HAP-1 (cell line): ENCODE results near the gene PADI2.

ENCODE experiments used
- DNase-seq, 2 experiments: peaks; one replicate each; pipeline ENCODE4 v3.0.0-alpha.2; 2016 to 2020; ENCODE audit warnings: low spot score in 2 of 2
- H3K27me3 ChIP-seq: fragments of 250-450 bp; sonication (Bioruptor Pico); 2 replicates; pipeline ENCODE4 v1.5.1; 2020; ENCODE audit warnings: low read depth, mild to moderate bottlenecking, moderate library complexity
- H3K36me3 ChIP-seq: fragments of 250-450 bp; sonication (Bioruptor Pico); replicated peaks from 2 replicates; pipeline ENCODE4 v1.5.1; 2020; ENCODE audit warnings: mild to moderate bottlenecking
- H3K4me1 ChIP-seq: fragments of 250-450 bp; sonication (Bioruptor Pico); 2 replicates; pipeline ENCODE4 v1.5.1; 2020; ENCODE audit warnings: mild to moderate bottlenecking
- H3K4me3 ChIP-seq: fragments of 250-450 bp; sonication (Bioruptor Pico); 2 replicates; pipeline ENCODE4 v1.5.1; 2020; ENCODE audit warnings: mild to moderate bottlenecking, moderate library complexity
- H3K9me3 ChIP-seq: fragments of 250-450 bp; sonication (Bioruptor Pico); 2 replicates; pipeline ENCODE4 v1.5.1; 2020; ENCODE audit warnings: mild to moderate bottlenecking, moderate library complexity
- in situ Hi-C: fragments of 300-500 bp; cut with MboI; formaldehyde crosslinking; loops from 3 replicates; pipeline ENCODE4 v1.14.3; 2020; ENCODE audit warnings: low sequenced_read_pairs, inconsistent platforms, mixed read lengths

Gene PADI2

GRCh38 chr1:17018849-17019248, 100.4 kb downstream of the PADI2 start:
- Histone ChIP-seq H3K36me3 (peaks cover 58% of the 10 kb centered on the region), H3K27me3 (no peaks in the 10 kb centered on the region), H3K9me3 (no peaks in the 10 kb centered on the region), H3K4me1 (peaks cover 21% of the 10 kb centered on the region), H3K4me3 (no peak overlapping the region)
- no peak for DNase-seq
- in situ Hi-C loops = no loop called here

GRCh38 chr1:17017435-17017834, 101.8 kb downstream of the PADI2 start:
- H3K36me3 ChIP-seq = peaks cover 44% of the 10 kb centered on the region
- no peaks in the 10 kb centered on the region for H3K27me3 ChIP-seq
- H3K4me1 ChIP-seq = peaks cover 34% of the 10 kb centered on the region
- in situ Hi-C loops = no loop called here
- DNase-seq = no peak
- H3K9me3 ChIP-seq = no peaks in the 10 kb centered on the region
- H3K4me3 ChIP-seq = no peak overlapping the region
